Gastrocnemius medialis (tissue), 4 donors: ENCODE measurements around the gene HAT1. TPM values are rescaled to one million over a fixed set of nuclear protein-coding genes. Genes with fewer than 3 reads are reported as not detected.
A peak's percentile ranks its signal among the peaks of the same experiment; 100 is the strongest.

ENCODE experiments used
- ATAC-seq, 2 donors: fragments of 150-250 bp; one replicate each; pipeline ENCODE4 v1.9.1; 2016
- DNase-seq, 2 donors: peaks; one replicate each; pipeline ENCODE4 v3.0.0-alpha.2; 2019
- H3K27ac ChIP-seq, 4 donors: fragments of 200-600 bp; sonication (generic); 1 replicate in 1 of 4; 2 replicates in 3 of 4; pipeline ENCODE4 v1.5.1; 2016 to 2018; ENCODE audit warnings: mild to moderate bottlenecking in 2 of 4, moderate library complexity in 1 of 4
- H3K27me3 ChIP-seq, 3 donors: fragments of 200-600 bp; sonication (generic) in 2 of 3; 1 replicate in 1 of 3; 2 replicates in 2 of 3; pipeline versions ENCODE4 v1.5.1 to v1.6.0; 2016 to 2019; ENCODE audit warnings: mild to moderate bottlenecking in 1 of 3, moderate library complexity in 1 of 3
- H3K36me3 ChIP-seq, 2 donors: fragments of 200-600 bp; sonication (generic) in 1 of 2; one replicate each; pipeline ENCODE4 v1.5.1; 2017 to 2018
- H3K4me1 ChIP-seq, 2 donors: fragments of 200-600 bp; sonication (generic) in 1 of 2; one replicate each; pipeline ENCODE4 v1.5.1; 2016 to 2017; ENCODE audit warnings: mild to moderate bottlenecking in 2 of 2
- H3K4me3 ChIP-seq, 4 donors: fragments of 200-600 bp; sonication (generic) in 3 of 4; 1 replicate in 1 of 4; 2 replicates in 3 of 4; pipeline ENCODE4 v1.5.1; 2016 to 2019; ENCODE audit warnings: mild to moderate bottlenecking in 2 of 4
- H3K9me3 ChIP-seq, 3 donors: fragments of 200-600 bp; sonication (generic) in 2 of 3; 1 replicate in 1 of 3; 2 replicates in 2 of 3; pipeline ENCODE4 v1.5.1; 2016 to 2019
- POLR2A ChIP-seq, 2 donors: fragments of 450-650 bp; IDR thresholded peaks; one replicate each; pipeline ENCODE4 v1.6.1; 2017; ENCODE audit warnings: antibody characterized with exemption in 2 of 2, mild to moderate bottlenecking in 2 of 2, moderate library complexity in 2 of 2
- in situ Hi-C, 4 donors: fragments of 200-750 bp; cut with MboI; loops; one replicate each; pipeline versions ENCODE4 v1.15.0 to v1.8.0; 2017; ENCODE audit warnings: low sequenced_read_pairs in 4 of 4
- intact Hi-C: fragments of 100-400 bp; cut with DNase I; formaldehyde crosslinking; loops from one replicate; pipeline ENCODE4 v1.15.1; 2023; ENCODE audit warnings: low total_unique reads
- total RNA-seq, 4 donors: library from RNA; depleted of rRNA; stranded (reverse); fragments of >200 nt; gene quantifications; one replicate each; pipeline versions ENCODE4 v1.1.0 to v1.2.3, GENCODE V29; 2016
- TF ChIP-seq, protein P1 (sequence below), 5 experiments: fragments of 450-650 bp in 3 of 5; fragments of 200-600 bp in 2 of 5; sonication (generic) in 2 of 5; IDR thresholded peaks in 4 of 5; conservative IDR thresholded peaks in 1 of 5; 1 replicate in 4 of 5; 2 replicates in 1 of 5; pipeline ENCODE4 v1.5.1; 2016 to 2019; ENCODE audit warnings: antibody characterized with exemption in 5 of 5, mild to moderate bottlenecking in 3 of 5, moderate library complexity in 3 of 5

HAT1 gene
- total RNA-seq, 4 donors from 2014 or later: 30.6 to 61.9 (median 50.0) TPM

DNA sequence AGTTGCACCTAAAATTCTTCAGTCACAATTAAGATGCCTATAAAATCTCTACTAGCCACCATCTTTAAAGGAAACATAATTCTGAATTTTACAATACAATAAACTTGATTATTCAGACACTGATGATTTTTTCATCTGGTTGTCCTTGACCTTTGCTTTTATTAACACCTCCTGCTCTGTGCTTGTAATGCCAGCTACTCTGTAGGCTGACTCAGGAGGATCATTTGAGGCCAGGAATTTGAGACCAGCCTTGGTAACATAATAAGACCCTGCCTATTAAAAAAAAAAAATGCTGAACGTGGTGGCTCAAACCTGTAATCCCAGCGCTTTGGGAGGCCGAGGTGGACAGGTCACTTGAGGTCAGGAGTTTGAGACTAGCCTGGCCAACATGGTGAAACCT is 38.3 kb downstream of the HAT1 start:
- Histone ChIP-seq H3K4me1 (peaks cover 33 to 44% of the 10 kb centered on the region in 2 donors), H3K36me3 (no peaks in the 10 kb centered on the region), H3K27me3 (no peaks in the 10 kb centered on the region), H3K27ac (peak overlapping the region; percentile 42 to 81 (median 69)), H3K9me3 (no peaks in the 10 kb centered on the region), H3K4me3 (no peak overlapping the region)
- DNase-seq: peak in 1 of 2 donors; percentile 31
- in situ Hi-C loops: no loop called here
- ATAC-seq: peak in 1 of 2 donors; percentile 69
- no peak for TF ChIP-seq POLR2A (IDR thresholded peaks at IDR 0.05)
- TF ChIP-seq, protein P1, sequence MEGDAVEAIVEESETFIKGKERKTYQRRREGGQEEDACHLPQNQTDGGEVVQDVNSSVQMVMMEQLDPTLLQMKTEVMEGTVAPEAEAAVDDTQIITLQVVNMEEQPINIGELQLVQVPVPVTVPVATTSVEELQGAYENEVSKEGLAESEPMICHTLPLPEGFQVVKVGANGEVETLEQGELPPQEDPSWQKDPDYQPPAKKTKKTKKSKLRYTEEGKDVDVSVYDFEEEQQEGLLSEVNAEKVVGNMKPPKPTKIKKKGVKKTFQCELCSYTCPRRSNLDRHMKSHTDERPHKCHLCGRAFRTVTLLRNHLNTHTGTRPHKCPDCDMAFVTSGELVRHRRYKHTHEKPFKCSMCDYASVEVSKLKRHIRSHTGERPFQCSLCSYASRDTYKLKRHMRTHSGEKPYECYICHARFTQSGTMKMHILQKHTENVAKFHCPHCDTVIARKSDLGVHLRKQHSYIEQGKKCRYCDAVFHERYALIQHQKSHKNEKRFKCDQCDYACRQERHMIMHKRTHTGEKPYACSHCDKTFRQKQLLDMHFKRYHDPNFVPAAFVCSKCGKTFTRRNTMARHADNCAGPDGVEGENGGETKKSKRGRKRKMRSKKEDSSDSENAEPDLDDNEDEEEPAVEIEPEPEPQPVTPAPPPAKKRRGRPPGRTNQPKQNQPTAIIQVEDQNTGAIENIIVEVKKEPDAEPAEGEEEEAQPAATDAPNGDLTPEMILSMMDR (IDR thresholded peaks at IDR 0.05 in 4 of 5, conservative IDR thresholded peaks at IDR 0.05 in 1 of 5): no peak
- intact Hi-C loops: no loop called here

DNA sequence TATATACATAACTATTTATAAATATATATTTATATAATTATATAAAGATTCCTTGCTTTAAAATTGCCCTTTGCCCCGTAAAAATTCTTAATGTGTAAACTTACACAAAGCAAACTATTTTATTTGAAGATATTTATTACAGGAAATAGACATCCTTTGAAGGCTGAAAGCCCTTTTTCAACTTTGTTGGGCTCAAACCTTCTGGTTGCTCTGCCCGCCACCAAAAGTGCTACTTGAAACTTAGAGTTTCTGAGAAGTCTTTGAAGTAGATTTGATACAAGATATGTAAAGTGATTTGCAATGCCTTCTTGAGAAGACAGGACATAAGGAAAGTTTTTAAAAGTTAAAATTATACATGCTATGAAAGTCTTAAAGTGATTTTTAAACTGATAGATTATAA is 40.9 kb downstream of the HAT1 start:
- Histone ChIP-seq H3K27ac (no peak overlapping the region), H3K27me3 (no peaks in the 10 kb centered on the region), H3K4me1 (peaks cover 25% of the 10 kb centered on the region in 2 donors), H3K36me3 (peaks cover 0 to 14% of the 10 kb centered on the region in 2 donors), H3K9me3 (no peaks in the 10 kb centered on the region), H3K4me3 (no peak overlapping the region)
- ATAC-seq: no peak
- in situ Hi-C loops (no loop called here), intact Hi-C loops (no loop called here)
- TF ChIP-seq POLR2A (IDR thresholded peaks at IDR 0.05): no peak
- no peak for DNase-seq

- in situ Hi-C loops: no loop called here
Observed at GRCh38 chr2:171964308-171964707, 42.0 kb downstream of the HAT1 start.

DNA sequence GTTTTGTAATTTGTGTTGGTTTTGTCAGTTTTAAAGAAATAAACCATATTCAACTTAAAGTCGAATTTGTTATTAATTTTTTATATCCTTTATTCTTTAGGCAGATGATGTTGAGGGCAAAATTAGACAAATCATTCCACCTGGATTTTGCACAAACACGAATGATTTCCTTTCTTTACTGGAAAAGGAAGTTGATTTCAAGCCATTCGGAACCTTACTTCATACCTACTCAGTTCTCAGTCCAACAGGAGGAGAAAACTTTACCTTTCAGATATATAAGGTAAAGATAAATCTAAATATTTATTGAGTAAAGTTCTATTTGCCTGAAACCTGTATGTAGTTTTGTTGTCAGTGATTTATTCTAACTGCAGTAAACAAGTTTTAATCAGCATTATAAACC is 43.0 kb downstream of the HAT1 start:
- Histone ChIP-seq H3K4me1 (peaks cover 5% of the 10 kb centered on the region in 2 donors), H3K4me3 (no peak overlapping the region), H3K27me3 (no peaks in the 10 kb centered on the region), H3K27ac (no peak overlapping the region), H3K9me3 (no peaks in the 10 kb centered on the region), H3K36me3 (peaks cover 0 to 14% of the 10 kb centered on the region in 2 donors)
- no peak for TF ChIP-seq POLR2A (IDR thresholded peaks at IDR 0.05)
- TF ChIP-seq, protein P1 (IDR thresholded peaks at IDR 0.05 in 4 of 5, conservative IDR thresholded peaks at IDR 0.05 in 1 of 5): no peak
- intact Hi-C loops (no loop called here), in situ Hi-C loops (no loop called here)
- ATAC-seq (no peak), DNase-seq (no peak)

More at GRCh38 chr2:171964308-171964707, 42.0 kb downstream of the HAT1 start:
- Histone ChIP-seq H3K27me3 (no peaks in the 10 kb centered on the region), H3K4me1 (peaks cover 14% of the 10 kb centered on the region in 2 donors), H3K9me3 (no peaks in the 10 kb centered on the region), H3K36me3 (peaks cover 0 to 14% of the 10 kb centered on the region in 2 donors), H3K4me3 (no peak overlapping the region), H3K27ac (no peak overlapping the region)
- intact Hi-C loops: no loop called here
- DNase-seq (no peak), ATAC-seq (no peak)
- TF ChIP-seq, protein P1 (IDR thresholded peaks at IDR 0.05 in 4 of 5, conservative IDR thresholded peaks at IDR 0.05 in 1 of 5): no peak
- TF ChIP-seq POLR2A (IDR thresholded peaks at IDR 0.05): no peak

DNA sequence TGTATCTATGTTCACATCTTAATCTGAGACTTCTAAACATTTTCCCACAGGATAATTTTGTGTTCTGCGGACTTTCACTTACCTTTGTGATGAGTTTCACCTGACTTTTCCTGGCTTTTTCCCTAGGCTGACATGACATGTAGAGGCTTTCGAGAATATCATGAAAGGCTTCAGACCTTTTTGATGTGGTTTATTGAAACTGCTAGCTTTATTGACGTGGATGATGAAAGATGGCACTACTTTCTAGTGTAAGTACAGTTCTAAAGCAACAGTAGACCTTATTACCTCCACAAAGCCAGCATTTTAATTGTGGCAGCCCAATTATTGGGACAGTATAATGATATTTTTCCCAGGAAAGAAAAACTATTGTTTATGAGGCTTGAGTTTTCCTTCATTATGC is 43.4 kb downstream of the HAT1 start:
- in situ Hi-C loops (no loop called here), intact Hi-C loops (no loop called here)
- Histone ChIP-seq H3K27me3 (no peaks in the 10 kb centered on the region), H3K36me3 (peaks cover 0 to 14% of the 10 kb centered on the region in 2 donors), H3K9me3 (no peaks in the 10 kb centered on the region), H3K4me3 (no peak overlapping the region), H3K27ac (no peak overlapping the region), H3K4me1 (peaks cover under 1 to 3% of the 10 kb centered on the region in 2 donors)
- TF ChIP-seq, protein P1 (IDR thresholded peaks at IDR 0.05 in 4 of 5, conservative IDR thresholded peaks at IDR 0.05 in 1 of 5): no peak
- no peak for TF ChIP-seq POLR2A (IDR thresholded peaks at IDR 0.05)
- ATAC-seq: no peak
- no peak for DNase-seq
